Endothelial cell of coronary artery (primary cell): ENCODE results near the gene TRPV6. TPM values are rescaled to one million over a fixed set of nuclear protein-coding genes. Genes with fewer than 3 reads are reported as not detected.

Source experiments
- total RNA-seq: library from RNA; depleted of rRNA; stranded (reverse); fragments of >200 nt; gene quantifications from 2 replicates; pipeline ENCODE4 v1.2.3, GENCODE V29; 2014

Gene TRPV6
- not detected in 2 replicates for total RNA-seq

DNA sequence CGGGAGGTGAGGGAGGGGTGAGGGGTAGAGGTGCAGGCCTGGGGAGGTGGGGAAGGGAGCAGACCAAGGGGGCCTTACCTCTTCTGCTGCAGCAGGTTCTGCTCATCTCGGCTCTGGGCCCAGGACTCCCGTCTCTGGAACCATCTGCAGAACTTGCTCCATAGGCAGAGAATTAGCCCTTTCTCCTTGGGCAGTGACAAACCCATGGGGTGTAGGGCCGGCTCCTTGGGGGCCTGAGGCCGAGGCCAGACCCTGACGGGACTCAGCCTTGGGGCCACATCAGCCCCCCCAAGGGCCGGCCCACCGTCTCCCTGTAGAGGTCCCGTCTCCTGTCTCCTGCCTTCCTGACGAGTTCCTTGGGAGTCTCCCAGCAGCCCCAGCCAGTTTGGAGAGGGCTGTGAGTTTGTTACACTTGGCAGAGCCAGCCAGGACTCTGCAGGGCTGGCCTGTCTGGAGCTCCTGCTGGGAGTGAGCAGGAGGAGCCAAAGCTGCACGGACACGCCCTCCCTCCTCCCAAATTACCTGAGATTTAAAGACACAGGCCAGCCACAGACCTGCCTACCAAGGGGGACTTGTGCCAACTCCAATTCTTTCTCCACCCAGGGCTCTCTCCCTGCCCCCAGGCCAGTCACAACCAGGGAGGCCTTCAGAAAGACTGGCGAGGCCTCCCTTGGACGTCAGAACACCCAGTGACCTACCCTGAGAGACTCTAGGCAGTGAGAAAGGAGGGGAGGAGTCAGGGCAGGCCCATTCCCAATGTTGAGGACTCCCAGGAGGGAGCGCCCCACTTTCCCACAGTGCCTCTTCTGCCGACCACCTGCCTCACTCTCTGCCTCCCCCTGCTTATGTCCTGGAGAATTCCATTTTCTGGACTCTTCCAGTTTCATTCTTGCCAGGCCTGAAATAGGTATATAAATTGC, at the start of gene TRPV6:
TRPV6 (minus strand) TSS at position 435 of the 920 bp plus-strand sequence.

DNA sequence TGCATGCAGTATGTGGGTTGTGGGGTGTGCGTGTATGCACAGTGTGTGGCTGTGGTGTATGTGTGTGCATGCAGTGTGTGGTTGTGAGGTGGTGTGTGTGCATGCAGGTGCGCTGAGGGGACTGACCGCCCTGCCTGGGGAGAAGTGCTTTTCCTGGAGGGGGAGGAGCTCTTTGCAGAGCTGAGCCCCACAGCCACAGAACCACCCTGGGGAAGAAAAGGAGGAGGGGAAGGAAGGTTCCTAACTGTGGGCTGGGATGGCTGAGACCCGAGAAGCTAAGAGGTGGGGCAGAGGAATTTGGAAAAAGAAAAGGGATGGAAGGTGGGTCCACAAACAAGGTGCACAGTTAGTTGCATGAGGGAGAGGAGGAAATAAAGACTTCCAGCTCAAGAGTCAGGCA, 48.1 kb upstream of the TRPV6 start, which contains the start of gene TRPV5:
TRPV5 (minus strand) TSS at position 123 of the 400 bp plus-strand sequence. CDS start 287 bp downstream, outside the sequence.

DNA sequence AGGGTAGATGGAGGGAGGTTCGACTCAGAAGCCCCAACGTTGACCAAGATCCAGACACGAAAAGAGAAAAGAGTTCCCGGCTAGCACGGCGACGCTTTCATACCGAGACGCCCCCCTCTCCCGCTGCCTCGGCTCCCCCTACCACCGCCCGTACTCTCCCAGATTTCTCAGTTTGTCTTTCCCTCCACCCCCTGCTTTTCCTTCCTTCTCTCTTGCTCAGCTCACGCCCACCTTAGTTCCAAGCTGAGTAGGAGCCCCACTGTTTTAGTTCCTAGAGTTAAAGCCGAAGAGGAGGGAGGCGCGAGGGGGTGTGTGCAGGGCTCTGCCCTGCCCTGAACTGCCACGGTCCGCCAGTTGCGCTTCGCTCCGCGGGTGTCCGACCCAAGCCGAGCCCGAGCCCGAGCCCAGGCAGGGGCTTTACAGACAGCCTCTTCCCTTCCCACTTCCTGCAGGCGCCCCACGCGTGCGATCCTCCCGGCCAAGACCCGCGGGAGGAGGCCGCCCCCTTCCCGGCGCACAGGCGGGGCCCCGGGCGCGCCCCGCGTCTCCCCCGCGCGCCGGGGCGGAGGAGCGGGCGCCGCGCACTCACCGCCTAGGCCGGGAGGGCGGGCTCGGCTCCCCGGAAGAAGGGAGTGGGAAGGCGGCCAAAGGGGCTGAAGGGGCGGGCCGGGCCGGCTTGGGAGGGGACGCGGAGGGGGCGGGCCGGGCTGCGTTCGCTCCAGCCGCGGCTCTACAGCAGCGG, 31.0 kb downstream of the TRPV6 start, which contains the start of gene EPHB6:
EPHB6 (plus strand) TSS at position 705 of the 742 bp plus-strand sequence. CDS start 8,152 bp downstream, outside the sequence.

Other genes starting within 250 kb of the TRPV6 start
- not detected in 2 replicates for gene PRSS1, start 136.3 kb downstream of the TRPV6 start, total RNA-seq
- gene PRSS2, start 114.8 kb downstream of the TRPV6 start, total RNA-seq, result 2.0 TPM in 1 of 2 replicates, not detected in the other
- 0.36 and 3.4 TPM in 2 replicates for gene EPHB6, start 30.7 kb downstream of the TRPV6 start, total RNA-seq
- not detected in 2 replicates for gene TRPV5, start 48.0 kb upstream of the TRPV6 start, total RNA-seq
- gene LLCFC1, start 53.7 kb upstream of the TRPV6 start, total RNA-seq, result not detected in 2 replicates
- gene KEL, start 76.6 kb upstream of the TRPV6 start, total RNA-seq, result under 0.01 TPM in 1 of 2 replicates, not detected in the other
- gene OR9A2, start 141.4 kb upstream of the TRPV6 start, total RNA-seq, result not detected in 2 replicates
- gene OR6V1, start 166.6 kb upstream of the TRPV6 start, total RNA-seq, result not detected in 2 replicates
- gene PIP, start 246.3 kb upstream of the TRPV6 start, total RNA-seq, result not detected in 2 replicates